Astrocyte (in vitro differentiated cells and primary cell): ENCODE measurements around the gene LRPPRC. TPM values are rescaled to one million over a fixed set of nuclear protein-coding genes. Genes with fewer than 3 reads are reported as not detected.

Source experiments
- DNase-seq: peaks from one replicate; pipeline ENCODE4 v3.0.0-alpha.2; 2010; ENCODE audit warnings: low read depth
- FAIRE-seq: peaks from 2 replicates; lab custom pipeline; 2011; peaks lifted over from hg19 to GRCh38; lab: Jason Lieb, UNC
- H2AFZ ChIP-seq: 2 replicates; pipeline ENCODE4 v1.6.0; 2012; ENCODE audit warnings: low read depth, low read length, inconsistent platforms
- H3K27ac ChIP-seq: 2 replicates; pipeline ENCODE4 v1.5.1; 2011; ENCODE audit warnings: low read depth, low read length, inconsistent platforms
- H3K27me3 ChIP-seq: 2 replicates; pipeline ENCODE4 v1.6.0; 2011; ENCODE audit warnings: low read length, inconsistent platforms; ENCODE audit not compliant: insufficient read depth
- H3K36me3 ChIP-seq: 2 replicates; pipeline ENCODE4 v1.5.1; 2011; ENCODE audit warnings: low read length, inconsistent platforms; ENCODE audit not compliant: insufficient read depth
- H3K4me1 ChIP-seq: 2 replicates; pipeline ENCODE4 v1.5.1; 2011; ENCODE audit warnings: low read length, inconsistent platforms; ENCODE audit not compliant: insufficient read depth
- H3K4me2 ChIP-seq: 2 replicates; pipeline ENCODE4 v1.6.0; 2012; ENCODE audit warnings: low read length, inconsistent platforms
- H3K4me3 ChIP-seq: 2 replicates; pipeline ENCODE4 v1.5.1; 2011; ENCODE audit warnings: low read depth, mild to moderate bottlenecking, low read length, inconsistent platforms; ENCODE audit not compliant: insufficient read depth
- H3K79me2 ChIP-seq: 2 replicates; pipeline ENCODE4 v1.6.0; 2012; ENCODE audit warnings: mild to moderate bottlenecking, low read length, inconsistent platforms; ENCODE audit not compliant: insufficient read depth
- H3K9ac ChIP-seq: 2 replicates; pipeline ENCODE4 v1.6.0; 2012; ENCODE audit warnings: mild to moderate bottlenecking, low read length, inconsistent platforms
- H3K9me3 ChIP-seq: 2 replicates; pipeline ENCODE4 v1.5.1; 2012; ENCODE audit warnings: low read depth, mild to moderate bottlenecking, low read length, inconsistent platforms; ENCODE audit not compliant: insufficient read depth
- H4K20me1 ChIP-seq: 2 replicates; pipeline ENCODE4 v1.6.0; 2012; ENCODE audit warnings: low read length, inconsistent platforms; ENCODE audit not compliant: insufficient read depth
- H3K27ac Mint-ChIP-seq: one replicate; pipeline ENCODE4 v1.8.0; 2021; ENCODE audit warnings: mild to moderate bottlenecking, mixed read lengths; ENCODE audit not compliant: unreplicated experiment
- H3K27me3 Mint-ChIP-seq: one replicate; pipeline ENCODE4 v1.8.0; 2021; ENCODE audit warnings: low read depth, mixed read lengths; ENCODE audit not compliant: unreplicated experiment
- H3K36me3 Mint-ChIP-seq: one replicate; pipeline ENCODE4 v1.8.0; 2021; ENCODE audit warnings: low read depth, mixed read lengths; ENCODE audit not compliant: unreplicated experiment
- H3K4me1 Mint-ChIP-seq: one replicate; pipeline ENCODE4 v1.8.0; 2021; ENCODE audit warnings: low read depth, mixed read lengths; ENCODE audit not compliant: unreplicated experiment
- H3K4me3 Mint-ChIP-seq: one replicate; pipeline ENCODE4 v1.8.0; 2021; ENCODE audit warnings: mild to moderate bottlenecking, moderate library complexity, mixed read lengths; ENCODE audit not compliant: unreplicated experiment
- H3K9me3 Mint-ChIP-seq: one replicate; pipeline ENCODE4 v1.8.0; 2021; ENCODE audit warnings: mild to moderate bottlenecking, mixed read lengths; ENCODE audit not compliant: unreplicated experiment
- CTCF ChIP-seq: IDR thresholded peaks from 2 replicates; pipeline ENCODE4 v1.5.1; 2011; ENCODE audit warnings: low read depth, mild to moderate bottlenecking, inconsistent platforms, low read length, moderate library complexity; ENCODE audit not compliant: insufficient read depth
- EZH2 ChIP-seq: IDR thresholded peaks from 2 replicates; pipeline ENCODE4 v1.6.1; 2012; ENCODE audit warnings: mild to moderate bottlenecking, low read length, inconsistent platforms; ENCODE audit not compliant: insufficient read depth
- total RNA-seq: library from RNA; stranded (reverse); gene quantifications from 2 replicates; pipeline ENCODE4 v1.2.1, GENCODE V29; 2021

The LRPPRC gene
- total RNA-seq, 1 donor from 2014 or later: 94.9 TPM

GRCh38 chr2:43941966-43942365, 53.8 kb downstream of the LRPPRC start:
- Histone ChIP-seq H3K27ac (no peak overlapping the region), H3K79me2 (peaks cover 7% of the 10 kb centered on the region), H3K4me3 (no peak overlapping the region), H3K4me2 (no peak overlapping the region), H3K9me3 (no peaks in the 10 kb centered on the region), H3K27me3 (no peaks in the 10 kb centered on the region), H3K9ac (no peak overlapping the region), H4K20me1 (no peaks in the 10 kb centered on the region), H2AFZ (no peak overlapping the region), H3K36me3 (peaks cover 37% of the 10 kb centered on the region), H3K4me1 (no peaks in the 10 kb centered on the region)
- no peak for DNase-seq
- Mint-ChIP-seq H3K4me3 (no peak overlapping the region), H3K9me3 (no peaks in the 10 kb centered on the region), H3K36me3 (peaks cover 6% of the 10 kb centered on the region), H3K4me1 (no peaks in the 10 kb centered on the region), H3K27me3 (no peaks in the 10 kb centered on the region), H3K27ac (no peak overlapping the region)
- no peak for FAIRE-seq
- TF ChIP-seq CTCF (no peak), EZH2 (no peak)

- TF ChIP-seq EZH2: no peak
- no peak for TF ChIP-seq CTCF
- Histone ChIP-seq H3K9me3 (no peaks in the 10 kb centered on the region), H4K20me1 (no peaks in the 10 kb centered on the region), H3K4me2 (no peak overlapping the region), H3K9ac (no peak overlapping the region), H3K79me2 (peaks cover 7% of the 10 kb centered on the region), H3K36me3 (peaks cover 32% of the 10 kb centered on the region), H3K4me3 (no peak overlapping the region), H3K27me3 (no peaks in the 10 kb centered on the region), H3K27ac (no peak overlapping the region), H3K4me1 (no peaks in the 10 kb centered on the region), H2AFZ (no peak overlapping the region)
- no peak overlapping the region for H3K27ac Mint-ChIP-seq
- no peak for FAIRE-seq
- H3K27me3 Mint-ChIP-seq: no peaks in the 10 kb centered on the region
- H3K4me1 Mint-ChIP-seq: no peaks in the 10 kb centered on the region
- no peak for DNase-seq
- H3K4me3 Mint-ChIP-seq: no peak overlapping the region
- H3K36me3 Mint-ChIP-seq: peaks cover 6% of the 10 kb centered on the region
- no peaks in the 10 kb centered on the region for H3K9me3 Mint-ChIP-seq
These were observed 54.4 kb downstream of the LRPPRC start for GRCh38 chr2:43941359-43941758.

GRCh38 chr2:43939695-43940256, 56.0 kb downstream of the LRPPRC start:
- H2AFZ ChIP-seq: no peak overlapping the region
- H3K4me1 ChIP-seq: no peaks in the 10 kb centered on the region
- H3K36me3 ChIP-seq: peaks cover 17% of the 10 kb centered on the region
- DNase-seq: no peak
- Mint-ChIP-seq H3K4me3 (no peak overlapping the region), H3K9me3 (no peaks in the 10 kb centered on the region), H3K4me1 (no peaks in the 10 kb centered on the region), H3K27ac (no peak overlapping the region), H3K36me3 (peaks cover 6% of the 10 kb centered on the region), H3K27me3 (no peaks in the 10 kb centered on the region)
- H3K9ac ChIP-seq: no peak overlapping the region
- no peak overlapping the region for H3K27ac ChIP-seq
- H3K4me2 ChIP-seq: no peak overlapping the region
- H3K4me3 ChIP-seq: no peak overlapping the region
- FAIRE-seq: no peak
- H3K79me2 ChIP-seq: peaks cover 7% of the 10 kb centered on the region
- TF ChIP-seq EZH2: no peak
- no peaks in the 10 kb centered on the region for H4K20me1 ChIP-seq
- no peaks in the 10 kb centered on the region for H3K9me3 ChIP-seq
- H3K27me3 ChIP-seq: no peaks in the 10 kb centered on the region
